Measurements from ENCODE around the gene TMPRSS11D.

DNA sequence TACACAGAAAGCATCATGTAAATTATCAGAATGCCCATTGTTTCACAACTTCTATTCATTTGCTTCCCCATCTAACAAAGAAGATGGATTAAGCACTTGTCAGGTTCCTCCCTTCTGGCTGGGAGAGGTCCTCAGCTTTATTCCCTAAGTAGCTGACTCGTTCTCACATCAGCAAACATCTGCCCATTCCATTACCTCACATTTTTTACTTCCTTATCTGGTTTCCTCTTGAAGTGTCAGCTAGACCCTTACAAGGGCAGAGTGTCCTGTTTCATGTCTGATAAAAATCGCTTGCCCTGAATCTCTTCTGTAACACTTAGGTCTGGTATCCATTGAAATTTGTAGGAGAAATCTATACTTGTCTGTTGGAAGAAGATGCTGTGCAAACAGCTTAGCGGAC lies 44.7 kb upstream of the TMPRSS11D start:
- no peak for TF ChIP-seq POLR2A (IDR thresholded peaks at IDR 0.05; ENCODE audit: low read length)
- TF ChIP-seq, protein P1, sequence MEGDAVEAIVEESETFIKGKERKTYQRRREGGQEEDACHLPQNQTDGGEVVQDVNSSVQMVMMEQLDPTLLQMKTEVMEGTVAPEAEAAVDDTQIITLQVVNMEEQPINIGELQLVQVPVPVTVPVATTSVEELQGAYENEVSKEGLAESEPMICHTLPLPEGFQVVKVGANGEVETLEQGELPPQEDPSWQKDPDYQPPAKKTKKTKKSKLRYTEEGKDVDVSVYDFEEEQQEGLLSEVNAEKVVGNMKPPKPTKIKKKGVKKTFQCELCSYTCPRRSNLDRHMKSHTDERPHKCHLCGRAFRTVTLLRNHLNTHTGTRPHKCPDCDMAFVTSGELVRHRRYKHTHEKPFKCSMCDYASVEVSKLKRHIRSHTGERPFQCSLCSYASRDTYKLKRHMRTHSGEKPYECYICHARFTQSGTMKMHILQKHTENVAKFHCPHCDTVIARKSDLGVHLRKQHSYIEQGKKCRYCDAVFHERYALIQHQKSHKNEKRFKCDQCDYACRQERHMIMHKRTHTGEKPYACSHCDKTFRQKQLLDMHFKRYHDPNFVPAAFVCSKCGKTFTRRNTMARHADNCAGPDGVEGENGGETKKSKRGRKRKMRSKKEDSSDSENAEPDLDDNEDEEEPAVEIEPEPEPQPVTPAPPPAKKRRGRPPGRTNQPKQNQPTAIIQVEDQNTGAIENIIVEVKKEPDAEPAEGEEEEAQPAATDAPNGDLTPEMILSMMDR (IDR thresholded peaks at IDR 0.05): no peak
- TF ChIP-seq JUN (IDR thresholded peaks at IDR 0.05): no peak
- no peak for TF ChIP-seq CBX2 (IDR thresholded peaks at IDR 0.05; ENCODE audit: borderline replicate concordance, low read depth)
- TF ChIP-seq PHF8 (IDR thresholded peaks at IDR 0.05; ENCODE audit: borderline replicate concordance, low read depth): no peak
- no peak for TF ChIP-seq BHLHE40 (IDR thresholded peaks at IDR 0.05; ENCODE audit: low read depth, low read length)
- TF ChIP-seq, protein P2, sequence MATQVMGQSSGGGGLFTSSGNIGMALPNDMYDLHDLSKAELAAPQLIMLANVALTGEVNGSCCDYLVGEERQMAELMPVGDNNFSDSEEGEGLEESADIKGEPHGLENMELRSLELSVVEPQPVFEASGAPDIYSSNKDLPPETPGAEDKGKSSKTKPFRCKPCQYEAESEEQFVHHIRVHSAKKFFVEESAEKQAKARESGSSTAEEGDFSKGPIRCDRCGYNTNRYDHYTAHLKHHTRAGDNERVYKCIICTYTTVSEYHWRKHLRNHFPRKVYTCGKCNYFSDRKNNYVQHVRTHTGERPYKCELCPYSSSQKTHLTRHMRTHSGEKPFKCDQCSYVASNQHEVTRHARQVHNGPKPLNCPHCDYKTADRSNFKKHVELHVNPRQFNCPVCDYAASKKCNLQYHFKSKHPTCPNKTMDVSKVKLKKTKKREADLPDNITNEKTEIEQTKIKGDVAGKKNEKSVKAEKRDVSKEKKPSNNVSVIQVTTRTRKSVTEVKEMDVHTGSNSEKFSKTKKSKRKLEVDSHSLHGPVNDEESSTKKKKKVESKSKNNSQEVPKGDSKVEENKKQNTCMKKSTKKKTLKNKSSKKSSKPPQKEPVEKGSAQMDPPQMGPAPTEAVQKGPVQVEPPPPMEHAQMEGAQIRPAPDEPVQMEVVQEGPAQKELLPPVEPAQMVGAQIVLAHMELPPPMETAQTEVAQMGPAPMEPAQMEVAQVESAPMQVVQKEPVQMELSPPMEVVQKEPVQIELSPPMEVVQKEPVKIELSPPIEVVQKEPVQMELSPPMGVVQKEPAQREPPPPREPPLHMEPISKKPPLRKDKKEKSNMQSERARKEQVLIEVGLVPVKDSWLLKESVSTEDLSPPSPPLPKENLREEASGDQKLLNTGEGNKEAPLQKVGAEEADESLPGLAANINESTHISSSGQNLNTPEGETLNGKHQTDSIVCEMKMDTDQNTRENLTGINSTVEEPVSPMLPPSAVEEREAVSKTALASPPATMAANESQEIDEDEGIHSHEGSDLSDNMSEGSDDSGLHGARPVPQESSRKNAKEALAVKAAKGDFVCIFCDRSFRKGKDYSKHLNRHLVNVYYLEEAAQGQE (IDR thresholded peaks at IDR 0.05): no peak
- TF ChIP-seq RCOR1 (IDR thresholded peaks at IDR 0.05; ENCODE audit: low read depth, low read length): no peak
- TF ChIP-seq HDAC2 (IDR thresholded peaks at IDR 0.05): no peak
- TF ChIP-seq, protein P3, sequence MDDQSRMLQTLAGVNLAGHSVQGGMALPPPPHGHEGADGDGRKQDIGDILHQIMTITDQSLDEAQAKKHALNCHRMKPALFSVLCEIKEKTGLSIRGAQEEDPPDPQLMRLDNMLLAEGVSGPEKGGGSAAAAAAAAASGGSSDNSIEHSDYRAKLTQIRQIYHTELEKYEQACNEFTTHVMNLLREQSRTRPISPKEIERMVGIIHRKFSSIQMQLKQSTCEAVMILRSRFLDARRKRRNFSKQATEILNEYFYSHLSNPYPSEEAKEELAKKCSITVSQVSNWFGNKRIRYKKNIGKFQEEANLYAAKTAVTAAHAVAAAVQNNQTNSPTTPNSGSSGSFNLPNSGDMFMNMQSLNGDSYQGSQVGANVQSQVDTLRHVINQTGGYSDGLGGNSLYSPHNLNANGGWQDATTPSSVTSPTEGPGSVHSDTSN (IDR thresholded peaks at IDR 0.05): no peak
- no peak for TF ChIP-seq CEBPB (IDR thresholded peaks at IDR 0.05)
- no peak for TF ChIP-seq MAFK (IDR thresholded peaks at IDR 0.05; ENCODE audit: partially characterized antibody)
- TF ChIP-seq KDM1A (IDR thresholded peaks at IDR 0.05; ENCODE audit: low read depth): no peak
